MM.1S (cell line): ENCODE data around the gene SMYD5.

Source experiments
- DNase-seq: peaks from one replicate; pipeline ENCODE4 v3.0.0-alpha.2; 2015
- H2AFZ ChIP-seq: fragments of 300-600 bp; sonication (generic); 2 replicates; pipeline ENCODE4 v1.6.0; 2016; ENCODE audit warnings: antibody characterized with exemption, low read length
- H3F3A ChIP-seq: fragments of 300-600 bp; sonication (generic); 2 replicates; pipeline ENCODE4 v1.6.1; 2016; ENCODE audit warnings: mild to moderate bottlenecking, antibody characterized with exemption, low read length, moderate library complexity, mixed read lengths; ENCODE audit not compliant: insufficient read depth
- H3K27ac ChIP-seq: fragments of 300-600 bp; sonication (generic); 2 replicates; pipeline ENCODE4 v1.5.1; 2016; ENCODE audit warnings: mild to moderate bottlenecking, low read length
- H3K27me3 ChIP-seq: fragments of 300-600 bp; sonication (generic); replicated peaks from 2 replicates; pipeline ENCODE4 v1.6.0; 2016; ENCODE audit warnings: low read length; ENCODE audit not compliant: insufficient read depth
- H3K36me3 ChIP-seq: fragments of 300-600 bp; sonication (generic); replicated peaks from 2 replicates; pipeline ENCODE4 v1.6.1; 2016; ENCODE audit warnings: mild to moderate bottlenecking, low read length, mixed read lengths; ENCODE audit not compliant: insufficient read depth
- H3K4me1 ChIP-seq: fragments of 300-600 bp; sonication (generic); 2 replicates; pipeline ENCODE4 v1.6.1; 2016; ENCODE audit warnings: low read length, mixed read lengths
- H3K4me2 ChIP-seq: fragments of 300-600 bp; sonication (generic); 2 replicates; pipeline ENCODE4 v1.6.0; 2016; ENCODE audit warnings: low read depth, low read length
- H3K4me3 ChIP-seq: fragments of 300-600 bp; sonication (generic); 2 replicates; pipeline ENCODE4 v1.5.1; 2016; ENCODE audit warnings: low read length, mixed read lengths
- H3K79me2 ChIP-seq: fragments of 300-600 bp; sonication (generic); 2 replicates; pipeline ENCODE4 v1.6.1; 2016; ENCODE audit warnings: mixed run types, low read length, mixed read lengths
- H3K9ac ChIP-seq: fragments of 300-600 bp; sonication (generic); 2 replicates; pipeline ENCODE4 v1.6.1; 2016; ENCODE audit warnings: low read length, mixed read lengths
- H3K9me2 ChIP-seq: fragments of 300-600 bp; sonication (generic); replicated peaks from 2 replicates; pipeline ENCODE4 v1.6.1; 2016; ENCODE audit warnings: mild to moderate bottlenecking, low read length, mixed read lengths; ENCODE audit not compliant: insufficient read depth
- H3K9me3 ChIP-seq: fragments of 300-600 bp; sonication (generic); replicated peaks from 2 replicates; pipeline ENCODE4 v1.6.1; 2016; ENCODE audit warnings: mild to moderate bottlenecking, low read length, mixed read lengths; ENCODE audit not compliant: insufficient read depth
- H4K20me1 ChIP-seq: fragments of 300-600 bp; sonication (generic); 2 replicates; pipeline ENCODE4 v1.6.1; 2016; ENCODE audit warnings: mild to moderate bottlenecking, low read length, moderate library complexity, mixed read lengths; ENCODE audit not compliant: insufficient read depth
- CTCF ChIP-seq: fragments of 300-600 bp; sonication (generic); IDR thresholded peaks from 2 replicates; pipeline ENCODE4 v1.5.1; 2016; ENCODE audit warnings: antibody characterized with exemption, low read length, mixed read lengths
- EZH2 ChIP-seq: fragments of 300-600 bp; sonication (generic); optimal IDR thresholded peaks from 2 replicates; pipeline ENCODE3; 2017; ENCODE audit warnings: low read depth, mild to moderate bottlenecking, antibody characterized with exemption, low read length, mixed read lengths
- EZH2phosphoT487 ChIP-seq: fragments of 300-600 bp; sonication (generic); IDR thresholded peaks from 2 replicates; pipeline ENCODE4 v1.6.1; 2018; ENCODE audit warnings: antibody characterized with exemption, low read length

The SMYD5 gene

GRCh38 chr2:73176881-73177644 lies 37.0 kb upstream of the SMYD5 start:
- peak overlapping the region; percentile 84 for H3K4me2 ChIP-seq
- H3F3A ChIP-seq, result no peaks in the 10 kb centered on the region
- H3K4me1 ChIP-seq, result peaks cover 10% of the 10 kb centered on the region; the same call in 1 of the 2 replicates
- no peaks in the 10 kb centered on the region for H3K36me3 ChIP-seq
- peak overlapping the region; percentile 7; the same call in 1 of the 2 replicates for H3K9ac ChIP-seq
- TF ChIP-seq CTCF (peak; percentile 99), EZH2phosphoT487 (no peak), EZH2 (no peak)
- H3K79me2 ChIP-seq, result no peaks in the 10 kb centered on the region
- H3K9me2 ChIP-seq, result no peaks in the 10 kb centered on the region
- H3K9me3 ChIP-seq, result no peaks in the 10 kb centered on the region
- no peaks in the 10 kb centered on the region for H4K20me1 ChIP-seq
- peak overlapping the region; percentile 64 for H3K4me3 ChIP-seq
- H3K27ac ChIP-seq, result no peak overlapping the region
- DNase-seq, result peak; percentile 76
- peak overlapping the region; percentile 89 for H2AFZ ChIP-seq
- H3K27me3 ChIP-seq, result peaks cover 17% of the 10 kb centered on the region

- no peaks in the 10 kb centered on the region for H3F3A ChIP-seq
- TF ChIP-seq EZH2phosphoT487, result no peak
- TF ChIP-seq EZH2, result no peak
- no peak; the same call in none of the 2 replicates for TF ChIP-seq CTCF
- peaks cover 10% of the 10 kb centered on the region; the same call in 1 of the 2 replicates for H3K4me1 ChIP-seq
- no peaks in the 10 kb centered on the region for H3K36me3 ChIP-seq
- peak overlapping the region; percentile 25; the same call in 1 of the 2 replicates for H3K9ac ChIP-seq
- peak overlapping the region; percentile 84 for H3K4me2 ChIP-seq
- no peaks in the 10 kb centered on the region for H3K9me3 ChIP-seq
- H3K4me3 ChIP-seq, result peak overlapping the region; percentile 64
- H3K79me2 ChIP-seq, result no peaks in the 10 kb centered on the region
- H3K27me3 ChIP-seq, result peaks cover 17% of the 10 kb centered on the region
- no peak overlapping the region for H3K27ac ChIP-seq
- H3K9me2 ChIP-seq, result no peaks in the 10 kb centered on the region
- peak overlapping the region; percentile 89 for H2AFZ ChIP-seq
- no peak for DNase-seq
- no peaks in the 10 kb centered on the region for H4K20me1 ChIP-seq
These were observed 36.3 kb upstream of the SMYD5 start for GRCh38 chr2:73177645-73178255.

GRCh38 chr2:73185965-73186364 lies 28.1 kb upstream of the SMYD5 start:
- no peak overlapping the region for H3K4me2 ChIP-seq
- no peaks in the 10 kb centered on the region for H3K9me3 ChIP-seq
- H4K20me1 ChIP-seq, result no peaks in the 10 kb centered on the region
- no peak overlapping the region for H3K4me3 ChIP-seq
- no peaks in the 10 kb centered on the region for H3K4me1 ChIP-seq
- H3K9me2 ChIP-seq, result no peaks in the 10 kb centered on the region
- H3K27me3 ChIP-seq, result no peaks in the 10 kb centered on the region
- H3K27ac ChIP-seq, result no peak overlapping the region
- no peak overlapping the region for H3K9ac ChIP-seq
- TF ChIP-seq CTCF (no peak), EZH2 (no peak), EZH2phosphoT487 (no peak)
- H2AFZ ChIP-seq, result no peak overlapping the region
- H3K36me3 ChIP-seq, result no peaks in the 10 kb centered on the region
- no peak for DNase-seq
- H3F3A ChIP-seq, result no peaks in the 10 kb centered on the region
- H3K79me2 ChIP-seq, result no peaks in the 10 kb centered on the region
